Measurements from ENCODE around the gene RNU1-3. TPM values are rescaled to one million over a fixed set of nuclear protein-coding genes. Genes with fewer than 3 reads are reported as not detected.
"Not testable (repeated sequence)": the region's sequence is repeated elsewhere in the genome, so short reads cannot be mapped to it uniquely, and the experiment has no call there.

The RNU1-3 gene
- total RNA-seq, 4 donors from 2014 or later: under 0.01 TPM

DNA sequence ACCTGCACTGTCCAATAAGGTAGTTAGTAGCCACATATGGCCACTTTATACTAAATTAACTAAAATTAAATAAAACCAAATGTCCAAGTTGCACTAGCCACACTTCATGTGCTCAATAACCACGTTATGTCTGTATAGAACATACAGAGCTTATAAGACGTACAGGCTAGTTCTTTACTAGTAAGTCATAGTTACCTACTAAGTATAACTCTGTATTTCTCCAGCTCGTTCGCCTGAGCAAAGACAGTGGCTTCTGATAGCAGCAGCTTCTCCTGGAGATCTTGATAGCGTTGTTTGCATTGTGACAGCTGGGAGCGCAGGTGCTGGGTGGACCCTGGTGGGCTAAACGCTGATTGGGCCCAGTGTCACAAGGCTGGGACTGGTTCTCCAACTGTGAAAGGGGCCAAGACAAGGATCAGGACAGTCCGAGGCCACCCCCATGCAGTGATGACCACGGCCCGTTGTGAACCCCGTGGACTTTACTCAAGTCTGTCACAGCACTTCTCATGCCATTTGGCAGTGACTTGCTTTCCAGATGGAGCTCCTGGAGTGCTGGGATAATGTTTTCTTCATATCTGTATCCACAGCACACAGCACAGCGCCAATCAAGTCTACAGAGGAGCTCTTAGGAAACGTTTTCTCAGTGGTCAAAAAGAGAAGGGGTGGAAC lies 20.5 kb upstream of the RNU1-3 start:
- not testable (repeated sequence) for DNase-seq (ENCODE audit: low spot score in 2 of 2); H3K36me3 ChIP-seq; H3K27ac ChIP-seq; H3K9me3 ChIP-seq; H3K4me3 ChIP-seq; H3K4me1 ChIP-seq
- H3K27me3 ChIP-seq: peaks cover 12% of the 10 kb centered on the region
- 88% methylated on average over 13 of the region's 13 CpGs for WGBS

- not testable (repeated sequence) for H3K27ac ChIP-seq; H3K36me3 ChIP-seq; H3K4me3 ChIP-seq; DNase-seq (ENCODE audit: low spot score in 2 of 2); H3K4me1 ChIP-seq; H3K9me3 ChIP-seq
- peaks cover 12% of the 10 kb centered on the region for H3K27me3 ChIP-seq
- WGBS: 39% methylated on average over 37 of the region's 37 CpGs
These were observed 19.0 kb upstream of the RNU1-3 start for GRCh38 chr1:16685445-16686371.

GRCh38 chr1:16684738-16685337 lies 18.1 kb upstream of the RNU1-3 start:
- TF ChIP-seq CTCF (IDR thresholded peaks at IDR 0.05): peak in 1 of 2 donors; percentile 38
- H3K4me1 ChIP-seq; H3K4me3 ChIP-seq; DNase-seq (ENCODE audit: low spot score in 2 of 2); H3K27ac ChIP-seq; H3K9me3 ChIP-seq; H3K36me3 ChIP-seq: not testable (repeated sequence)
- H3K27me3 ChIP-seq: peaks cover 12% of the 10 kb centered on the region
- WGBS: 2% methylated on average over 4 of the region's 4 CpGs

DNA sequence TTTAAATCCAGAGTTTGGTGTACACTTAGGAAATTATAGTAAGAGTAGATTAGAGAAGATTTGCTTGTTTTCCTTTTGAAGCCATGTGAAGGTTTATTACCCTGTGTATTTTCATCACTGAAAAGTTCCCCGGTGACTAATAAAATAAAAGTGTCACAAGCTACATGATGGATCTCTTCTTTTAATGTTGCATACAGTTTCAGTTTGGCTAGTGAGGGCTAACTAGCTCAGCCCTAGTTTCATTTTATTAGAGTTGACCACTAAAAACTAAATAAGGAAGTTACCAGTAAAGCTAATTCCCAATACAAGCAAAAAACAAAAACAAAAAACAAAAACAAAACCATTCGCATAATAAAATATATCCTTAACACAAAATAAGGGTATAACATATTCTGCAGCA lies 17.4 kb upstream of the RNU1-3 start:
- 11% methylated on average over 2 of the region's 2 CpGs for WGBS

GRCh38 chr1:16682803-16683202 lies 16.1 kb upstream of the RNU1-3 start:
- not testable (repeated sequence) for DNase-seq (ENCODE audit: low spot score in 2 of 2); H3K36me3 ChIP-seq; H3K9me3 ChIP-seq; H3K4me3 ChIP-seq; H3K4me1 ChIP-seq; H3K27ac ChIP-seq
- peaks cover 19% of the 10 kb centered on the region for H3K27me3 ChIP-seq

More for the DNA sequence above, 17.4 kb upstream of the RNU1-3 start:
- not testable (repeated sequence) for H3K36me3 ChIP-seq; H3K27ac ChIP-seq; H3K9me3 ChIP-seq; DNase-seq (ENCODE audit: low spot score in 2 of 2); H3K4me1 ChIP-seq; H3K4me3 ChIP-seq
- H3K27me3 ChIP-seq: peaks cover 16% of the 10 kb centered on the region

DNA sequence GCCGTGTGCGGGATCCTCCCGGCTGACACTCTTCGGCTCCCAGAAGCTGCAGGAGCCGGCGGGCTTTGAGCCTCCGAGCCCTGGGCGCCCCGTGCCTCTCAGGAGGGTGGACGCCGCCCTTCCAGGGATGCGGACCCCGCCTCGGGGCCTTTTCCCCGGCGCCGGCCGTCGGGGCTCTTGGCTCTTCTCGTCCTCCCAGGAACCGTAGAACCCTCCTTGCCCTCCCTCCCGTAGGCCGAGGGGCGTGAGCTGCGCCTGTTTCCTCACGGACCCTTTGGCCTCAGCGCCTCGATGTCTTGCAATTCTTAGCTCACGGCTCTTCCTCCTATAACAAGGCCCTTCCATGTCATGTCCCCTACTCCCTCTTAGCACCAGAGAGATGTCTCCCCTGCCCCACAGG lies 13.6 kb upstream of the RNU1-3 start:
- not testable (repeated sequence) for H3K27ac ChIP-seq, H3K4me1 ChIP-seq, H3K4me3 ChIP-seq, H3K36me3 ChIP-seq, H3K9me3 ChIP-seq
- peak in 1 of 2 donors; percentile 71 for DNase-seq (ENCODE audit: low spot score in 2 of 2)
- peaks cover 11% of the 10 kb centered on the region for H3K27me3 ChIP-seq
- WGBS: 68% methylated on average over 16 of the region's 29 CpGs

GRCh38 chr1:16677552-16678431 lies 11.0 kb upstream of the RNU1-3 start:
- no peak overlapping the region for H3K4me3 ChIP-seq
- no peaks in the 10 kb centered on the region for H3K9me3 ChIP-seq
- TF ChIP-seq EP300 (IDR thresholded peaks at IDR 0.05) (no peak), CTCF (IDR thresholded peaks at IDR 0.05) (no peak), POLR2A (IDR thresholded peaks at IDR 0.05) (no peak), POLR2AphosphoS5 (IDR thresholded peaks at IDR 0.05) (no peak)
- no peak overlapping the region for H3K27ac ChIP-seq
- H3K4me1 ChIP-seq: no peaks in the 10 kb centered on the region
- 82% methylated on average over 30 of the region's 34 CpGs for WGBS
- no peaks in the 10 kb centered on the region for H3K36me3 ChIP-seq
- DNase-seq (ENCODE audit: low spot score in 2 of 2): peak in 1 of 2 donors; percentile 53
- peaks cover 11% of the 10 kb centered on the region for H3K27me3 ChIP-seq

GRCh38 chr1:16676661-16677523 lies 10.1 kb upstream of the RNU1-3 start:
- H3K4me1 ChIP-seq; H3K9me3 ChIP-seq; H3K4me3 ChIP-seq; DNase-seq (ENCODE audit: low spot score in 2 of 2); H3K27ac ChIP-seq; H3K36me3 ChIP-seq: not testable (repeated sequence)
- peaks cover 11% of the 10 kb centered on the region for H3K27me3 ChIP-seq
- 76% methylated on average over 22 of the region's 22 CpGs for WGBS

DNA sequence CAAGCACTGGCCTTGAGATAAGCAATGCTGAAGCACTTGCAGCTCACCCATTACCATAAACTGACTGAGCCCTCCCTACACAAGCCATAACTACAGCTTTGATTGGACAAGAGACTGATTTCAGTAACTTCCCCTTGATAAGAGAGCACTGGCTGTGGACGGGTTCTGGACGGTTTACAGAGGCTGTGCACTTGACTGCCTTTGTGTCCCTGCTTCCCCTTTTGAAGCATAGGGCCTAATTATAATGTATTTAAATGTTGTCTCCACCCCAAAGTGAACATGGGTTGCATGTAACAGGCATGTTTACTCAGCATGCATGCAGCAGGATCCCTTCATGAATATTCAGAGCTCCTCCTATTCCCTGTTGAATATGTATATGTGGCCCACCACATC lies 8.4 kb upstream of the RNU1-3 start:
- H3K36me3 ChIP-seq; H3K27ac ChIP-seq; H3K4me3 ChIP-seq; DNase-seq (ENCODE audit: low spot score in 2 of 2); H3K9me3 ChIP-seq; H3K4me1 ChIP-seq: not testable (repeated sequence)
- peaks cover 11% of the 10 kb centered on the region for H3K27me3 ChIP-seq
- no CpG with 5 or more reads among the region's 2 CpGs for WGBS

DNA sequence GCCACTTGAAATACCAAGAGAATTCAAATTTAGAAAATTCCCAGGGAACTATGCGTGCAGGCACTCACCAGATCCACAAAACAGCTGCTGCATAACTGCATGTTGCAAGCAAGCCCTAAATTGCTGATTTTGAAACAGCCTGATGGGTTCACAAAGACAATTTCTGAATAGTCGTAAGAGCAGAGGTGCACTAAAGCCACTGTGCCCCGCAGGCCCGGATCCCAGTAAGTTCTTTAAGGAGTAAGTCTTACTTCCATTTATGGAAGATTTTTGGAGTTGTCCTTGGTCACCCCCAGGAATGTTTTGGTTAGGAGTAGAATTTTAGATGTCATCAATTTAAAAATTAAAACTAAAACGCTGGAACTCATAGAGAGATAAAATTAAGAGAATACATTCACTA lies 7.2 kb upstream of the RNU1-3 start:
- H3K9me3 ChIP-seq; H3K27me3 ChIP-seq; H3K36me3 ChIP-seq; H3K4me1 ChIP-seq; H3K27ac ChIP-seq; DNase-seq (ENCODE audit: low spot score in 2 of 2); H3K4me3 ChIP-seq: not testable (repeated sequence)
- 62% methylated on average over 5 of the region's 5 CpGs for WGBS

Data from suprapubic skin (tissue), 4 donors.